Prostate gland (tissue), 2 donors: ENCODE results near the gene EBF3.

Source experiments
- POLR2A ChIP-seq: fragments of 450-650 bp; IDR thresholded peaks from one replicate; pipeline ENCODE4 v1.6.1; 2016; ENCODE audit warnings: antibody characterized with exemption, mild to moderate bottlenecking
- POLR2AphosphoS5 ChIP-seq: sonication (generic); formaldehyde crosslinking; IDR thresholded peaks from one replicate; pipeline ENCODE4 v1.6.1; 2017; ENCODE audit warnings: antibody characterized with exemption
- TF ChIP-seq, protein P1 (sequence below), 4 experiments: fragments of 200-600 bp in 2 of 4; fragments of 450-650 bp in 2 of 4; sonication (generic) in 2 of 4; IDR thresholded peaks; 1 replicate in 3 of 4; 2 replicates in 1 of 4; pipeline ENCODE4 v1.5.1; 2016 to 2019; ENCODE audit warnings: antibody characterized with exemption in 4 of 4, mild to moderate bottlenecking in 2 of 4, moderate library complexity in 2 of 4

- TF ChIP-seq, protein P1, sequence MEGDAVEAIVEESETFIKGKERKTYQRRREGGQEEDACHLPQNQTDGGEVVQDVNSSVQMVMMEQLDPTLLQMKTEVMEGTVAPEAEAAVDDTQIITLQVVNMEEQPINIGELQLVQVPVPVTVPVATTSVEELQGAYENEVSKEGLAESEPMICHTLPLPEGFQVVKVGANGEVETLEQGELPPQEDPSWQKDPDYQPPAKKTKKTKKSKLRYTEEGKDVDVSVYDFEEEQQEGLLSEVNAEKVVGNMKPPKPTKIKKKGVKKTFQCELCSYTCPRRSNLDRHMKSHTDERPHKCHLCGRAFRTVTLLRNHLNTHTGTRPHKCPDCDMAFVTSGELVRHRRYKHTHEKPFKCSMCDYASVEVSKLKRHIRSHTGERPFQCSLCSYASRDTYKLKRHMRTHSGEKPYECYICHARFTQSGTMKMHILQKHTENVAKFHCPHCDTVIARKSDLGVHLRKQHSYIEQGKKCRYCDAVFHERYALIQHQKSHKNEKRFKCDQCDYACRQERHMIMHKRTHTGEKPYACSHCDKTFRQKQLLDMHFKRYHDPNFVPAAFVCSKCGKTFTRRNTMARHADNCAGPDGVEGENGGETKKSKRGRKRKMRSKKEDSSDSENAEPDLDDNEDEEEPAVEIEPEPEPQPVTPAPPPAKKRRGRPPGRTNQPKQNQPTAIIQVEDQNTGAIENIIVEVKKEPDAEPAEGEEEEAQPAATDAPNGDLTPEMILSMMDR (IDR thresholded peaks at IDR 0.05) = no peak
- TF ChIP-seq POLR2A = no peak
- TF ChIP-seq POLR2AphosphoS5 = no peak
Observed at GRCh38 chr10:129940617-129941198, 23.4 kb downstream of the EBF3 start.
